Measurements from ENCODE around the gene GPC6.

The GPC6 gene

GRCh38 chr13:93955904-93956303 is 729.3 kb downstream of the GPC6 start:
- TF ChIP-seq GABPA (IDR thresholded peaks at IDR 0.05; ENCODE audit: low read depth) (no peak), SPI1 (IDR thresholded peaks at IDR 0.05; ENCODE audit: borderline replicate concordance, low read depth) (no peak), REST (IDR thresholded peaks at IDR 0.05; ENCODE audit: insufficient replicate concordance, low read depth) (no peak), POLR2AphosphoS5 (IDR thresholded peaks at IDR 0.05; ENCODE audit: low read depth) (no peak)
- DNase-seq (ENCODE audit: low read depth in 1 of 2, low spot score in 1 of 2), result no peak
- Histone ChIP-seq H3K27me3 (ENCODE audit: insufficient read depth, poor library complexity, severe bottlenecking) (no peaks in the 10 kb centered on the region), H3K4me3 (replicated peaks; ENCODE audit: insufficient read depth, low read length) (no peak overlapping the region), H3K27ac (replicated peaks) (no peak overlapping the region)

- H3K4me3 ChIP-seq (replicated peaks; ENCODE audit: insufficient read depth, low read length), result no peak overlapping the region
- H3K27ac ChIP-seq (replicated peaks), result no peak overlapping the region
- no peak for TF ChIP-seq POLR2AphosphoS5 (IDR thresholded peaks at IDR 0.05; ENCODE audit: low read depth)
- TF ChIP-seq REST (IDR thresholded peaks at IDR 0.05; ENCODE audit: insufficient replicate concordance, low read depth), result no peak
- no peak for TF ChIP-seq GABPA (IDR thresholded peaks at IDR 0.05; ENCODE audit: low read depth)
- no peak for TF ChIP-seq CTCF (IDR thresholded peaks at IDR 0.05; ENCODE audit: insufficient read depth, low read length)
- no peak for TF ChIP-seq SPI1 (IDR thresholded peaks at IDR 0.05; ENCODE audit: borderline replicate concordance, low read depth)
- DNase-seq (ENCODE audit: low read depth in 1 of 2, low spot score in 1 of 2), result no peak
- H3K27me3 ChIP-seq (ENCODE audit: insufficient read depth, poor library complexity, severe bottlenecking), result no peaks in the 10 kb centered on the region
These were observed 729.8 kb downstream of the GPC6 start for GRCh38 chr13:93956426-93956825.

GRCh38 chr13:93957371-93957770 is 730.8 kb downstream of the GPC6 start:
- DNase-seq (ENCODE audit: low read depth in 1 of 2, low spot score in 1 of 2), result no peak
- TF ChIP-seq SPI1 (IDR thresholded peaks at IDR 0.05; ENCODE audit: borderline replicate concordance, low read depth) (no peak), GABPA (IDR thresholded peaks at IDR 0.05; ENCODE audit: low read depth) (no peak), CTCF (IDR thresholded peaks at IDR 0.05; ENCODE audit: insufficient read depth, low read length) (no peak), POLR2AphosphoS5 (IDR thresholded peaks at IDR 0.05; ENCODE audit: low read depth) (no peak), REST (IDR thresholded peaks at IDR 0.05; ENCODE audit: insufficient replicate concordance, low read depth) (no peak)
- H3K27me3 ChIP-seq (ENCODE audit: insufficient read depth, poor library complexity, severe bottlenecking), result no peaks in the 10 kb centered on the region
- no peak overlapping the region for H3K27ac ChIP-seq (replicated peaks)
- H3K4me3 ChIP-seq (replicated peaks; ENCODE audit: insufficient read depth, low read length), result no peak overlapping the region

Measured in HL-60 (cell line).